Osteoblast (primary cell): ENCODE measurements around the gene RAB11A. TPM values are rescaled to one million over a fixed set of nuclear protein-coding genes. Genes with fewer than 3 reads are reported as not detected.

Source experiments
- DNase-seq: peaks from one replicate; pipeline ENCODE4 v3.0.0; 2011; ENCODE audit warnings: low spot score, mixed read lengths; ENCODE audit not compliant: insufficient read length; ENCODE audit errors: missing footprints
- H2AFZ ChIP-seq: 2 replicates; pipeline ENCODE4 v1.6.0; 2011; ENCODE audit warnings: mild to moderate bottlenecking, low read length
- H3K27ac ChIP-seq: 2 replicates; pipeline ENCODE4 v1.5.1; 2011; ENCODE audit warnings: mild to moderate bottlenecking, low read depth, low read length, moderate library complexity
- H3K27me3 ChIP-seq: 2 replicates; pipeline ENCODE4 v1.6.0; 2012; ENCODE audit warnings: mild to moderate bottlenecking, control low read depth, inconsistent platforms, low read length, moderate library complexity; ENCODE audit not compliant: insufficient read depth
- H3K36me3 ChIP-seq: 2 replicates; pipeline ENCODE4 v1.5.1; 2011; ENCODE audit warnings: mild to moderate bottlenecking, low read length, control low read depth, moderate library complexity; ENCODE audit not compliant: insufficient read depth
- H3K4me1 ChIP-seq: 2 replicates; pipeline ENCODE4 v1.5.1; 2011; ENCODE audit warnings: mild to moderate bottlenecking, low read length, control low read depth, moderate library complexity; ENCODE audit not compliant: insufficient read depth
- H3K4me2 ChIP-seq: 2 replicates; pipeline ENCODE4 v1.6.0; 2011; ENCODE audit warnings: mild to moderate bottlenecking, low read length; ENCODE audit not compliant: insufficient read depth
- H3K4me3 ChIP-seq: fragments of 200-600 bp; sonication (generic); 3 replicates; pipeline ENCODE4 v1.5.1; 2012; ENCODE audit warnings: mild to moderate bottlenecking, low read length, inconsistent platforms; ENCODE audit not compliant: insufficient read depth
- H3K79me2 ChIP-seq: 2 replicates; pipeline ENCODE4 v1.6.0; 2012; ENCODE audit warnings: mild to moderate bottlenecking, low read length, control low read depth, inconsistent platforms; ENCODE audit not compliant: insufficient read depth
- H3K9me3 ChIP-seq: 2 replicates; pipeline ENCODE4 v1.5.1; 2011; ENCODE audit warnings: low read depth, low read length, control low read depth
- H4K20me1 ChIP-seq: 2 replicates; pipeline ENCODE4 v1.6.0; 2012; ENCODE audit warnings: mild to moderate bottlenecking, low read length, control low read depth; ENCODE audit not compliant: insufficient read depth
- total RNA-seq: library from RNA; depleted of rRNA; stranded (reverse); fragments of >200 nt; gene quantifications from 2 replicates; pipeline ENCODE4 v1.2.3, GENCODE V29; 2012
- TF ChIP-seq, protein P1 (sequence below): IDR thresholded peaks from 2 replicates; pipeline ENCODE4 v1.5.1; 2011; ENCODE audit warnings: mild to moderate bottlenecking, low read depth, low read length, moderate library complexity; ENCODE audit errors: extremely low read depth

RAB11A gene
- total RNA-seq, 1 donor, result 68.0 TPM

DNA sequence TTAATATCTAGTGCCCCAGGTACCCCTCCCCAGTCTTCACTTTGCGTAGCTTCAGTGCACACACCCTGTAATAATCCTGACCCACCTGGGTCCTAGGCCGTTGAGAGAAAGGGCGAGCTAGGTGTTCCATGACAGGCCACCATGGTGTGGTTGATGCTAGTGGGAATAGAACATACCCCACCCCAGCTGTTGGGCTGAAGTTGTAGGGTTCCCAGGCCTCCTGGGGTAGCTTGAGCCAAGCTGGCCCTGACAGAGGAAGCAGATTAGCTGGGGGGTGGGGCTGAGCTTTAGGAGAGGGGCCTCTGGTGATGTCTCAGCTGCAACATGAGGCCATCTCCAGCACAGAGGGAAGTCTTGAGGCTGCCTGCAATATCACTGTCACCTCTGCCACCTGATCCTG is 40.5 kb downstream of the RAB11A start:
- no peak overlapping the region for H2AFZ ChIP-seq
- TF ChIP-seq, protein P1, sequence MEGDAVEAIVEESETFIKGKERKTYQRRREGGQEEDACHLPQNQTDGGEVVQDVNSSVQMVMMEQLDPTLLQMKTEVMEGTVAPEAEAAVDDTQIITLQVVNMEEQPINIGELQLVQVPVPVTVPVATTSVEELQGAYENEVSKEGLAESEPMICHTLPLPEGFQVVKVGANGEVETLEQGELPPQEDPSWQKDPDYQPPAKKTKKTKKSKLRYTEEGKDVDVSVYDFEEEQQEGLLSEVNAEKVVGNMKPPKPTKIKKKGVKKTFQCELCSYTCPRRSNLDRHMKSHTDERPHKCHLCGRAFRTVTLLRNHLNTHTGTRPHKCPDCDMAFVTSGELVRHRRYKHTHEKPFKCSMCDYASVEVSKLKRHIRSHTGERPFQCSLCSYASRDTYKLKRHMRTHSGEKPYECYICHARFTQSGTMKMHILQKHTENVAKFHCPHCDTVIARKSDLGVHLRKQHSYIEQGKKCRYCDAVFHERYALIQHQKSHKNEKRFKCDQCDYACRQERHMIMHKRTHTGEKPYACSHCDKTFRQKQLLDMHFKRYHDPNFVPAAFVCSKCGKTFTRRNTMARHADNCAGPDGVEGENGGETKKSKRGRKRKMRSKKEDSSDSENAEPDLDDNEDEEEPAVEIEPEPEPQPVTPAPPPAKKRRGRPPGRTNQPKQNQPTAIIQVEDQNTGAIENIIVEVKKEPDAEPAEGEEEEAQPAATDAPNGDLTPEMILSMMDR, result no peak
- H3K27ac ChIP-seq, result no peak overlapping the region
- peaks cover 15% of the 10 kb centered on the region for H4K20me1 ChIP-seq
- no peaks in the 10 kb centered on the region for H3K4me1 ChIP-seq
- H3K79me2 ChIP-seq, result no peaks in the 10 kb centered on the region
- H3K4me2 ChIP-seq, result no peak overlapping the region
- H3K4me3 ChIP-seq, result no peak overlapping the region
- H3K36me3 ChIP-seq, result peaks cover 10% of the 10 kb centered on the region
- DNase-seq, result no peak
- H3K9me3 ChIP-seq, result no peaks in the 10 kb centered on the region
- H3K27me3 ChIP-seq, result no peaks in the 10 kb centered on the region

DNA sequence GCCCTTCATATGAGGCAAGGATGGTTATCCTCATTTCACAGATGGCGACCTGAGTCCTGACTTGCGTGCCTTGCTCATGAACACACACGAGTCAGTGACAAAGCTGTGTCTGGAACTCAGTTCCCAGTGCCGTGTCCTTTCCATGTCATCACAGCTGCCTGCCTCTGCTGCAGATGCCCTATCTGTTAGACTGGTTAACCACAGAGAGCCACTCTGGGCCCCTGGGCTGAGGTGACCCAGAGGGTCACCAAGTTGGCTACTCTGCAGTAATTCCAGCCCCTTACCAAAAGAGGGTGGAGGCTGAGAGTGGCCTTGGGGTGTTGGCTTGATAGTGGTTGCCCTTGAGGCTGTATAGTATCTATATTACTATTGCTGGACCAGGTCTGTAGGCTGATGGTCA is 41.0 kb downstream of the RAB11A start:
- Histone ChIP-seq H3K4me3 (no peak overlapping the region), H3K79me2 (no peaks in the 10 kb centered on the region), H4K20me1 (peaks cover 17% of the 10 kb centered on the region), H2AFZ (no peak overlapping the region), H3K4me2 (no peak overlapping the region), H3K9me3 (no peaks in the 10 kb centered on the region), H3K36me3 (peaks cover 8% of the 10 kb centered on the region), H3K27ac (no peak overlapping the region), H3K4me1 (no peaks in the 10 kb centered on the region), H3K27me3 (no peaks in the 10 kb centered on the region)
- TF ChIP-seq, protein P1, result no peak
- DNase-seq, result no peak

DNA sequence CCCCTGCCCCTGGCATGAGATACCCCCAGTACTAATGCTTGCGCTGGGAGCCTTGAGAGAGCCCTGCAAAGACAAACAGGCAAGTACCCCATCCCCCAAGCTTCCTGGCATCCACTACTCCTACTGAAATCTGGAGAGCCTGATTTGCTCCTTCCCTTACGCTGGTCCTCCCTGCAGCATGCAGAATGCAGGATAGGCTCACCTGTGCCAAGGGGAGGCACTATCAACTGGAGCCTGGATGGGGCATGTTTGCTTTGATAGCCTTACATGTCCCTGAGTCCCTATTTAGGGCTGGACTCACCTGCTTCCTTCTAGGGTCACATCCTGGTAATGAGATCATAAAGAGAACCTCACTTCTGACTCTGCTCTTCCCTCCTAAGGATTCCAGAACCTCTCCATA is 42.9 kb downstream of the RAB11A start:
- Histone ChIP-seq H4K20me1 (peaks cover 20% of the 10 kb centered on the region), H3K4me1 (peaks cover 12% of the 10 kb centered on the region), H3K27ac (no peak overlapping the region), H3K36me3 (peaks cover 5% of the 10 kb centered on the region), H3K4me3 (no peak overlapping the region), H3K27me3 (no peaks in the 10 kb centered on the region), H3K9me3 (no peaks in the 10 kb centered on the region), H2AFZ (no peak overlapping the region), H3K4me2 (no peak overlapping the region), H3K79me2 (no peaks in the 10 kb centered on the region)
- TF ChIP-seq, protein P1, result no peak
- DNase-seq, result no peak

DNA sequence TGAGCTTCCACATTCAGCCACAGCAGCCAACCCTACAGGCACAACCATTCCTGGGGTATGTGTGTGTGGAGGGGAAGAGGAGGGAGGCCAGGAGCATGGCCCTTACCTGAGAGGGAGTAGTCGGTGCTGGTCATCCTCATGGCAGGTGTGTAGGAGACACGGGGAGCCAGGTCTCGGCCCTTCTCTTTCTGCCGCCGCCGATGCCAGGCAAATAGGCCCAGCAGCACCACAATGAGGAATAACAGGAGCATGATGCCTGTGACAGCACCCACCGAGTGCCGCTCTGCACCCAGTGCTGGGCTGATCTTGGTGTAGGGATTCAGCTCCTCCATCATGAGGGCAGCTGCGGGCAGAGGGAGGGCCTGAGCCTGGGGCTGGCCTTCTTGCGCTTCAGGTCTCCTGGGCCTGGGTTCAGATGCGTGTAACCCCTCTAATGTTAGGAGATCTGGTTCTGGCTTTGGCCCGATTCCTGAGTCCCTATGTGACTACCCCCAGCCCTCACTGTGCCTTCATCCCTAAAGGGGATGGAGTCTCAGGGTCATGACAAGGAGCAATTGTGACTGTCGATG is 44.4 kb downstream of the RAB11A start:
- Histone ChIP-seq H2AFZ (no peak overlapping the region), H3K36me3 (peaks cover 5% of the 10 kb centered on the region), H3K27me3 (no peaks in the 10 kb centered on the region), H3K9me3 (no peaks in the 10 kb centered on the region), H3K4me3 (no peak overlapping the region), H3K4me1 (peaks cover 23% of the 10 kb centered on the region), H3K27ac (no peak overlapping the region), H3K4me2 (no peak overlapping the region), H3K79me2 (no peaks in the 10 kb centered on the region), H4K20me1 (peaks cover 27% of the 10 kb centered on the region)
- DNase-seq, result no peak
- TF ChIP-seq, protein P1, result no peak
